B cell (primary cell): ENCODE results near the gene LRRC4C. TPM values are rescaled to one million over a fixed set of nuclear protein-coding genes. Genes with fewer than 3 reads are reported as not detected.

ENCODE experiments used
- ATAC-seq: fragments of 200-7000 bp; cut with Tn5 transposase; one replicate; pipeline ENCODE4 v1.10.0; 2021; ENCODE audit warnings: low read depth, mild to moderate bottlenecking, moderate number of reproducible peaks, moderate library complexity
- CTCF ChIA-PET: fragments of 350-600 bp; sonication (Branson Sonifier 250); formaldehyde crosslinking; loops from one replicate; lab custom pipeline; 2021; ENCODE audit warnings: antibody characterized with exemption, inconsistent platforms; lab: Charles Lee
- POLR2A ChIA-PET: fragments of 350-600 bp; sonication (Branson Sonifier 250); formaldehyde crosslinking; loops from one replicate; lab custom pipeline; 2021; ENCODE audit warnings: antibody characterized with exemption; lab: Charles Lee
- DNase-seq: peaks from one replicate; pipeline ENCODE4 v3.0.0; 2013
- H2AFZ ChIP-seq: 2 replicates; pipeline ENCODE4 v1.6.1; 2012; ENCODE audit warnings: mild to moderate bottlenecking, low read depth, low read length; ENCODE audit not compliant: insufficient read depth, poor library complexity, severe bottlenecking
- H3K27ac ChIP-seq, 2 donors: 1 replicate in 1 of 2; 2 replicates in 1 of 2; pipeline ENCODE4 v1.5.1; 2012 to 2013; ENCODE audit warnings: low read length in 2 of 2, mild to moderate bottlenecking in 2 of 2, moderate library complexity in 1 of 2
- H3K27me3 ChIP-seq, 4 experiments: fragments of 200-600 bp in 1 of 4; sonication (generic) in 1 of 4; replicated peaks in 1 of 4; 1 replicate in 2 of 4; 2 replicates in 2 of 4; pipeline versions ENCODE4 v1.6.1 to v1.7.0; 2013 to 2016; ENCODE audit warnings: low read length in 3 of 4, mild to moderate bottlenecking in 2 of 4, mixed read lengths in 1 of 4, moderate library complexity in 1 of 4; ENCODE audit not compliant: insufficient read depth in 4 of 4, control insufficient read depth in 3 of 4; ENCODE audit errors: control extremely low read depth in 1 of 4
- H3K36me3 ChIP-seq, 2 experiments: replicated peaks in 1 of 2; 1 replicate in 1 of 2; 2 replicates in 1 of 2; pipeline versions ENCODE4 v1.6.1 to v1.7.1; 2013; ENCODE audit warnings: low read length in 1 of 2; ENCODE audit not compliant: insufficient read depth in 2 of 2, control insufficient read depth in 1 of 2; ENCODE audit errors: control extremely low read depth in 1 of 2, extremely low read depth in 1 of 2
- H3K4me1 ChIP-seq, 2 donors: fragments of 200-600 bp in 1 of 2; sonication (generic) in 1 of 2; 1 replicate in 1 of 2; 2 replicates in 1 of 2; pipeline versions ENCODE4 v1.5.1 to v1.6.1; 2013 to 2017; ENCODE audit warnings: low read length in 2 of 2; ENCODE audit not compliant: control insufficient read depth in 2 of 2, insufficient read depth in 2 of 2
- H3K4me2 ChIP-seq: replicated peaks from 2 replicates; pipeline ENCODE3; 2012; ENCODE audit warnings: mild to moderate bottlenecking, low read depth, low read length; ENCODE audit not compliant: poor library complexity, severe bottlenecking
- H3K4me3 ChIP-seq, 5 experiments: fragments of 200-600 bp in 1 of 5; sonication (generic) in 1 of 5; 1 replicate in 3 of 5; 2 replicates in 2 of 5; pipeline versions ENCODE4 v1.5.1 to v1.7.0; 2011 to 2016; ENCODE audit warnings: low read length in 4 of 5, mild to moderate bottlenecking in 4 of 5, low read depth in 2 of 5, control low read depth in 1 of 5, moderate library complexity in 1 of 5; ENCODE audit not compliant: insufficient read depth in 1 of 5; ENCODE audit errors: control extremely low read depth in 1 of 5, extremely low read depth in 1 of 5
- H3K79me2 ChIP-seq: fragments of 200-600 bp; sonication (generic); one replicate; pipeline ENCODE4 v1.6.0; 2016; ENCODE audit warnings: low read length; ENCODE audit not compliant: control insufficient read depth, insufficient read depth
- H3K9ac ChIP-seq: fragments of 200-600 bp; sonication (generic); 2 replicates; pipeline ENCODE4 v1.6.1; 2017; ENCODE audit warnings: mild to moderate bottlenecking, low read length, moderate library complexity
- H3K9me3 ChIP-seq, 3 donors: one replicate each; pipeline versions ENCODE4 v1.6.1 to v1.7.1; 2013; ENCODE audit warnings: low read length in 2 of 3; ENCODE audit not compliant: control insufficient read depth in 2 of 3, insufficient read depth in 1 of 3; ENCODE audit errors: control extremely low read depth in 1 of 3
- H4K20me1 ChIP-seq: 2 replicates; pipeline ENCODE4 v1.6.0; 2012; ENCODE audit warnings: mild to moderate bottlenecking, low read length; ENCODE audit not compliant: insufficient read depth, control insufficient read depth, poor library complexity, severe bottlenecking
- H3K27ac Mint-ChIP-seq: one replicate; pipeline ENCODE4 v1.8.0; 2021; ENCODE audit warnings: mixed read lengths
- H3K27me3 Mint-ChIP-seq: one replicate; pipeline ENCODE4 v1.8.0; 2021; ENCODE audit warnings: mixed read lengths
- H3K4me1 Mint-ChIP-seq: one replicate; pipeline ENCODE4 v1.8.0; 2021; ENCODE audit warnings: mixed read lengths
- H3K4me3 Mint-ChIP-seq: one replicate; pipeline ENCODE4 v1.8.0; 2021; ENCODE audit warnings: mixed read lengths
- H3K9me3 Mint-ChIP-seq: one replicate; pipeline ENCODE4 v1.8.0; 2022; ENCODE audit warnings: mixed read lengths; ENCODE audit not compliant: insufficient read depth
- CTCF ChIP-seq: fragments of 200-600 bp; IDR thresholded peaks from one replicate; pipeline ENCODE4 v1.8.0; 2022; ENCODE audit warnings: antibody characterized with exemption, mild to moderate bottlenecking
- EZH2 ChIP-seq: IDR thresholded peaks from 2 replicates; pipeline ENCODE4 v1.6.1; 2012; ENCODE audit warnings: borderline replicate concordance, low read depth, mild to moderate bottlenecking, moderate library complexity, low read length; ENCODE audit not compliant: insufficient read depth, poor library complexity, severe bottlenecking
- WGBS: methylation state at CpG from one replicate; pipeline ENCODE4 v1.1.5; 2013; ENCODE audit warnings: missing lambda C conversion rate; ENCODE audit not compliant: insufficient coverage; 5-methylcytosine and 5-hydroxymethylcytosine counted together
- intact Hi-C: fragments of 100-400 bp; cut with micrococcal nuclease; formaldehyde crosslinking; loops from one replicate; pipeline ENCODE4 v1.10.0; 2022
- polyA plus RNA-seq: library from polyadenylated mRNA; depleted of rRNA; stranded (reverse); fragments of >200 nt; gene quantifications from 2 replicates; pipeline ENCODE4 v1.2.3, GENCODE V29; 2012
- total RNA-seq, 2 donors: library from RNA; stranded (reverse); fragments of 120-200 nt in 1 of 2; gene quantifications; 1 replicate in 1 of 2; 2 replicates in 1 of 2; pipeline versions ENCODE4 v1.2.3 to v1.2.4, GENCODE V29; 2013 to 2022

Gene LRRC4C
- total and polyA plus RNA-seq, 2 donors (not counting 1 experiment from before 2014, with no cell fraction given), result 0.57 TPM; not detected in 1

- ChIA-PET POLR2A (no interaction called here), CTCF (no interaction called here)
- Histone ChIP-seq H3K9me3 (no peaks in the 10 kb centered on the region), H3K36me3 (no peaks in the 10 kb centered on the region), H2AFZ (no peak overlapping the region), H3K27me3 (no peaks in the 10 kb centered on the region), H3K4me3 (no peak overlapping the region), H3K4me1 (no peaks in the 10 kb centered on the region), H3K4me2 (no peak overlapping the region), H3K79me2 (no peaks in the 10 kb centered on the region), H3K9ac (no peak overlapping the region), H4K20me1 (no peaks in the 10 kb centered on the region), H3K27ac (no peak overlapping the region)
- Mint-ChIP-seq H3K4me1 (peaks cover 5% of the 10 kb centered on the region), H3K9me3 (no peaks in the 10 kb centered on the region), H3K27ac (no peak overlapping the region), H3K4me3 (no peak overlapping the region), H3K27me3 (peaks cover 17% of the 10 kb centered on the region)
- TF ChIP-seq EZH2 (no peak), CTCF (no peak)
- ATAC-seq, result no peak
- intact Hi-C loops, result no loop called here
- no CpG with 5 or more reads among the region's 3 CpGs for WGBS
- DNase-seq, result no peak
Observed at GRCh38 chr11:41457216-41458014, 2.0 kb downstream of the LRRC4C start.

GRCh38 chr11:41456269-41456668 is 3.2 kb downstream of the LRRC4C start:
- Histone ChIP-seq H3K27me3 (no peaks in the 10 kb centered on the region), H3K9me3 (no peaks in the 10 kb centered on the region), H3K4me1 (no peaks in the 10 kb centered on the region), H2AFZ (no peak overlapping the region), H3K4me3 (no peak overlapping the region), H4K20me1 (no peaks in the 10 kb centered on the region), H3K4me2 (no peak overlapping the region), H3K79me2 (no peaks in the 10 kb centered on the region), H3K9ac (no peak overlapping the region), H3K36me3 (no peaks in the 10 kb centered on the region), H3K27ac (no peak overlapping the region)
- Mint-ChIP-seq H3K4me1 (peaks cover 5% of the 10 kb centered on the region), H3K27me3 (peaks cover 17% of the 10 kb centered on the region), H3K27ac (no peak overlapping the region), H3K9me3 (no peaks in the 10 kb centered on the region), H3K4me3 (no peak overlapping the region)
- ChIA-PET POLR2A (no interaction called here), CTCF (no interaction called here)
- DNase-seq (no peak), ATAC-seq (no peak)
- no peak for TF ChIP-seq EZH2
- no peak for TF ChIP-seq CTCF
- intact Hi-C loops, result no loop called here
- WGBS, result no CpG with 5 or more reads among the region's 1 CpG
